ENCODE measurements around the gene ING1. TPM values are rescaled to one million over a fixed set of nuclear protein-coding genes. Genes with fewer than 3 reads are reported as not detected.

Gene ING1
- total and polyA plus RNA-seq, 2 of the 4 experiments (the other 2 are of a cell fraction) = 9.1 to 13.5 TPM

DNA sequence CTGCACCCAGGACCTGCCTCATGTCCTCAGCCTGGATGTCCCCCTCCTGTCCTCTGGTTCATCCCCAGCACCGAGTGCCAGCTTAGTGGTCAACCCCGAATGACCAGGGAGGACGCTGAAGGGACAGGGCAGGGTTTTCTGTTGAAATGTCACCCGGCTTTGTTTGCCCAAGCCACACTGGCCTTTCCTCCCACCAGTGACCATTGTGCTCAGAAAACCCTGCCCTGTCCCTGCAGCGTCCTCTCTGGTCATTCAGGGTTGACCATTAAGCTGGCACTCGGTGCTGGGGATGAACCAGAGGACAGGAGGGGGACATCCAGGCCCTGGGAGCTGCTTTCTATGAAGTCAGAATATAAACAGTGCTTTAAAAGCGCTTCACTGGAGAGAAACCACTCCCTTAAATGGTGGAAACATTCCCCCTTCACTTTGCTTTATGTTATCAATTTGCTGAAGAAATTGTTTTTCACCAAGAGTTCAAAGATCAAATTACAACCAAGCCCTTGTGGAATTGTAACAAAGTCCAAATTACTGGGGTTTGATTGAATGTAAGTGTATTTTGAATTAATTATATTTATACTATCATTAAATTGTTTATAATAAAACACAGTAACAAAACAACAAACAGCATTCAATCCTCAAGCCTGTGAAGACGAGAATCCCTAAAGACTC, 29.0 kb upstream of the ING1 start (continued):
- TF ChIP-seq FOS (IDR thresholded peaks at IDR 0.05; ENCODE audit: low read depth, low read length) = no peak
- TF ChIP-seq SMC3 (IDR thresholded peaks at IDR 0.05; ENCODE audit: low read depth, low read length) = no peak
- TF ChIP-seq POLR2A (IDR thresholded peaks at IDR 0.05; ENCODE audit: low read depth, low read length) = no peak
- no peak for TF ChIP-seq MXI1 (IDR thresholded peaks at IDR 0.05; ENCODE audit: borderline replicate concordance, low read depth, low read length)

DNA sequence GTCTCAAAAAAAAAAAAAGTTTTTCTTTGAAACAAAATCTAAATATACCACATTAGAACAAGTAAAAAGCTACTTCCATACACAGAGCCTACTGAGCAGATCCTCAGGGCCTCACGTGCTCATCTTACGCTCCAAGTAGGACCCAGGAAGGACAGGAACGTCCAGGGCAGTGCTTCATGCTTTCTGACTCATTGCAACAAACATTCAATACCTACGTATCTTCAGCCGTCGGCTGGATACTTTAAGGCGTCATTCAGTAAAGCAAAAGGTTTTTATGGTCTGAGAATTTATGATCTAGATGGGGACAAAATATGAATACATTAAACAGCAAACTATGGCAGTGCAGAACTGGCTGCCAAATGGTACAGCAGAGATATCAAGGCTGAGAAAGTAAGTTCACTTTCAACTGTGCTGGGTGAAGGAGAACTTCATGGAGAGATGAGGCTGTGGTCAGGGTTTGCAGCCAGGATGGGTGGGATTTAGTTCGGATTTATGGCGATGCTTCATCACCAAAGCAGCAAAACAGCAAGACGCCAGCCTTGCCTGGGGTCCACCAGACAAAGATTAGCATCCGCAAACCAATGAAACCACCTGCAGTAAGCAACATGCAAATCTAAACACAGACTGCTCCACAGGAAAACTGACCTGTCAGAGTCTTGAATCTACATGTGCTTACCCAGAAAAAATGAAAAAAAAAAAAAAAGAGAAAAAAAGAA, 28.0 kb upstream of the ING1 start:
- peak; percentile 44 for DNase-seq
- H4K5ac ChIP-seq (ENCODE audit: low read depth, low read length) = no peak overlapping the region
- H2BK5ac ChIP-seq (ENCODE audit: low read depth, low read length, poor library complexity, severe bottlenecking) = no peak overlapping the region
- H3K18ac ChIP-seq (ENCODE audit: low read depth, low read length) = no peak overlapping the region
- H2AFZ ChIP-seq (replicated peaks; ENCODE audit: low read length, poor library complexity) = no peak overlapping the region
- no peak overlapping the region for H3K4me3 ChIP-seq (ENCODE audit: insufficient read depth, low read depth, low read length)
- no peaks in the 10 kb centered on the region for H3K9me3 ChIP-seq (ENCODE audit: control insufficient read depth, insufficient read depth, low read length)
- ChIA-PET CTCF (no interaction called here), POLR2A (ENCODE audit: unreplicated experiment) (no interaction called here)
- H3K4me1 ChIP-seq (ENCODE audit: control insufficient read depth, insufficient read depth, low read length) = peaks cover 3% of the 10 kb centered on the region; the same call in 1 of the 2 replicates
- dilution Hi-C loops (cut with HindIII; ENCODE audit: low sequenced_read_pairs, unreplicated experiment) (no loop called here), intact Hi-C loops (cut with micrococcal nuclease) (no loop called here), in situ Hi-C loops (cut with MboI; ENCODE audit: low sequenced_read_pairs) (no loop called here)
- no peak overlapping the region for H3K4me2 ChIP-seq (ENCODE audit: low read depth, low read length)
- H4K20me1 ChIP-seq (ENCODE audit: insufficient read depth, low read length) = peaks cover 2% of the 10 kb centered on the region
- no peak; the same call in 1 of the 2 replicates for ATAC-seq (ENCODE audit: low read depth)
- no TSS peak for BruUV-seq (replicated peaks)
- H3K27me3 ChIP-seq (ENCODE audit: control insufficient read depth, insufficient read depth, low read length) = no peaks in the 10 kb centered on the region
- H2BK20ac ChIP-seq (ENCODE audit: low read depth, low read length) = no peak overlapping the region
- no peak overlapping the region for H3K27ac ChIP-seq (ENCODE audit: insufficient read depth, low read length)
- H2AK5ac ChIP-seq (ENCODE audit: low read depth, low read length) = no peak overlapping the region
- H3K56ac ChIP-seq (ENCODE audit: extremely low read depth, insufficient read depth, low read length) = no peak overlapping the region
- H2AK9ac ChIP-seq (replicated peaks; ENCODE audit: low read depth, low read length, poor library complexity) = no peak overlapping the region
- no peak overlapping the region for H3K9ac ChIP-seq (ENCODE audit: low read depth, low read length)
- no peak overlapping the region for H3K23ac ChIP-seq (ENCODE audit: low read depth, low read length)
- H4K8ac ChIP-seq (ENCODE audit: low read depth in 2 of 2, low read length in 2 of 2) = no peak overlapping the region
- no peak overlapping the region for H4K91ac ChIP-seq (ENCODE audit: insufficient read depth, low read depth, low read length)
- H2BK120ac ChIP-seq (ENCODE audit: low read depth, low read length) = no peak overlapping the region
- H3K9me1 ChIP-seq (ENCODE audit: insufficient read depth, low read length) = 0 out of 2 replicates have a peak, but pooled peaks cover 2% of the 10 kb centered on the region
- 72% methylated on average over 3 of the region's 11 CpGs; no CpG with 5 or more reads in 1 of the 2 experiments for WGBS, 2 experiments (ENCODE audit: extremely low coverage in 2 of 2, insufficient read length in 1 of 2)
- no peak overlapping the region; the same call in 1 of the 2 replicates for H3K14ac ChIP-seq (replicated peaks; ENCODE audit: low read depth, low read length)
- no peak overlapping the region for H3K4ac ChIP-seq (ENCODE audit: low read depth, low read length)
- no peak overlapping the region for H2BK15ac ChIP-seq (ENCODE audit: low read depth, low read length)
- peaks cover 6 to 20% of the 10 kb centered on the region in 2 experiments for H3K79me1 ChIP-seq (ENCODE audit: low read depth in 1 of 2, low read length in 2 of 2)
- peaks cover 54% of the 10 kb centered on the region for H3K36me3 ChIP-seq (ENCODE audit: control insufficient read depth, insufficient read depth, low read length)
- TF ChIP-seq BHLHE40 (IDR thresholded peaks at IDR 0.05; ENCODE audit: low read depth, low read length) = no peak
- no peak for TF ChIP-seq MXI1 (IDR thresholded peaks at IDR 0.05; ENCODE audit: borderline replicate concordance, low read depth, low read length)
- no peak for TF ChIP-seq CEBPB (IDR thresholded peaks at IDR 0.05; ENCODE audit: low read depth, low read length)
- TF ChIP-seq RCOR1 (IDR thresholded peaks at IDR 0.05; ENCODE audit: insufficient replicate concordance, low read length) = no peak
- TF ChIP-seq POLR2A (IDR thresholded peaks at IDR 0.05; ENCODE audit: low read depth, low read length) = no peak
- no peak for TF ChIP-seq FOS (IDR thresholded peaks at IDR 0.05; ENCODE audit: low read depth, low read length)
- TF ChIP-seq, protein P1, sequence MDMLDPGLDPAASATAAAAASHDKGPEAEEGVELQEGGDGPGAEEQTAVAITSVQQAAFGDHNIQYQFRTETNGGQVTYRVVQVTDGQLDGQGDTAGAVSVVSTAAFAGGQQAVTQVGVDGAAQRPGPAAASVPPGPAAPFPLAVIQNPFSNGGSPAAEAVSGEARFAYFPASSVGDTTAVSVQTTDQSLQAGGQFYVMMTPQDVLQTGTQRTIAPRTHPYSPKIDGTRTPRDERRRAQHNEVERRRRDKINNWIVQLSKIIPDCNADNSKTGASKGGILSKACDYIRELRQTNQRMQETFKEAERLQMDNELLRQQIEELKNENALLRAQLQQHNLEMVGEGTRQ (IDR thresholded peaks at IDR 0.05; ENCODE audit: low read depth, low read length) = no peak
- TF ChIP-seq, protein P2, sequence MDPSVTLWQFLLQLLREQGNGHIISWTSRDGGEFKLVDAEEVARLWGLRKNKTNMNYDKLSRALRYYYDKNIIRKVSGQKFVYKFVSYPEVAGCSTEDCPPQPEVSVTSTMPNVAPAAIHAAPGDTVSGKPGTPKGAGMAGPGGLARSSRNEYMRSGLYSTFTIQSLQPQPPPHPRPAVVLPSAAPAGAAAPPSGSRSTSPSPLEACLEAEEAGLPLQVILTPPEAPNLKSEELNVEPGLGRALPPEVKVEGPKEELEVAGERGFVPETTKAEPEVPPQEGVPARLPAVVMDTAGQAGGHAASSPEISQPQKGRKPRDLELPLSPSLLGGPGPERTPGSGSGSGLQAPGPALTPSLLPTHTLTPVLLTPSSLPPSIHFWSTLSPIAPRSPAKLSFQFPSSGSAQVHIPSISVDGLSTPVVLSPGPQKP (IDR thresholded peaks at IDR 0.05; ENCODE audit: borderline replicate concordance, low read depth, low read length) = no peak
- TF ChIP-seq CHD1 (IDR thresholded peaks at IDR 0.05; ENCODE audit: low read depth, low read length) = no peak
- TF ChIP-seq NFE2L2 (IDR thresholded peaks at IDR 0.05; ENCODE audit: low read depth, low read length) = no peak
- no peak for TF ChIP-seq MAFK (IDR thresholded peaks at IDR 0.05; ENCODE audit: low read depth, low read length)

Data from IMR-90 (cell line).